Naive thymus-derived CD4-positive, alpha-beta T cell (primary cell): ENCODE results near the gene ARHGEF7. TPM values are rescaled to one million over a fixed set of nuclear protein-coding genes. Genes with fewer than 3 reads are reported as not detected.

Experiments
- ATAC-seq: fragments of 150-1000 bp; cut with Tn5 transposase; 2 replicates; pipeline ENCODE4 v1.10.0; 2021; ENCODE audit warnings: mild to moderate bottlenecking, moderate library complexity
- CTCF ChIA-PET: fragments of 350-600 bp; sonication (Branson Sonifier 250); formaldehyde crosslinking; loops from one replicate; lab custom pipeline; 2021; ENCODE audit warnings: antibody characterized with exemption; lab: Charles Lee
- POLR2A ChIA-PET: fragments of 350-600 bp; sonication (Branson Sonifier 250); formaldehyde crosslinking; loops from one replicate; lab custom pipeline; 2021; ENCODE audit warnings: antibody characterized with exemption, inconsistent platforms; lab: Charles Lee
- DNase-seq, 9 donors: peaks; one replicate each; pipeline versions ENCODE4 v3.0.0 to v3.0.0-alpha.2; 2020 to 2022; ENCODE audit warnings: mixed read lengths in 1 of 9
- H3K27ac ChIP-seq: one replicate; pipeline ENCODE4 v1.7.0; 2013; ENCODE audit warnings: mild to moderate bottlenecking, low read depth, low read length, moderate library complexity
- H3K27me3 ChIP-seq, 2 donors: one replicate each; pipeline ENCODE4 v1.7.0; 2013; ENCODE audit warnings: low read length in 2 of 2, mild to moderate bottlenecking in 2 of 2, moderate library complexity in 2 of 2; ENCODE audit not compliant: control insufficient read depth in 2 of 2, insufficient read depth in 2 of 2
- H3K36me3 ChIP-seq, 3 experiments: 1 replicate in 2 of 3; 2 replicates in 1 of 3; pipeline ENCODE4 v1.7.0; 2013; ENCODE audit warnings: low read length in 3 of 3, mild to moderate bottlenecking in 3 of 3, moderate library complexity in 1 of 3; ENCODE audit not compliant: insufficient read depth in 3 of 3, control insufficient read depth in 2 of 3
- H3K4me1 ChIP-seq, 2 donors: one replicate each; pipeline ENCODE4 v1.7.0; 2013; ENCODE audit warnings: low read length in 2 of 2, mild to moderate bottlenecking in 2 of 2, moderate library complexity in 1 of 2; ENCODE audit not compliant: control insufficient read depth in 2 of 2, insufficient read depth in 2 of 2
- H3K4me3 ChIP-seq: 2 replicates; pipeline ENCODE4 v1.7.0; 2013; ENCODE audit warnings: mild to moderate bottlenecking, low read length
- H3K9me3 ChIP-seq, 3 experiments: 1 replicate in 2 of 3; 2 replicates in 1 of 3; pipeline ENCODE4 v1.7.0; 2013; ENCODE audit warnings: low read length in 3 of 3; ENCODE audit not compliant: control insufficient read depth in 2 of 3
- H3K27ac Mint-ChIP-seq, 9 donors: one replicate each; pipeline ENCODE4 v1.8.0; 2020 to 2022; ENCODE audit warnings: mixed read lengths in 9 of 9, mild to moderate bottlenecking in 8 of 9, moderate library complexity in 5 of 9, inconsistent platforms in 2 of 9
- H3K27me3 Mint-ChIP-seq, 5 donors: one replicate each; pipeline ENCODE4 v1.8.0; 2021 to 2022; ENCODE audit warnings: mixed read lengths in 5 of 5, mild to moderate bottlenecking in 1 of 5
- H3K36me3 Mint-ChIP-seq, 5 donors: one replicate each; pipeline ENCODE4 v1.8.0; 2020 to 2022; ENCODE audit warnings: mixed read lengths in 5 of 5, mild to moderate bottlenecking in 3 of 5, inconsistent platforms in 1 of 5
- H3K4me1 Mint-ChIP-seq, 7 donors: one replicate each; pipeline ENCODE4 v1.8.0; 2020 to 2022; ENCODE audit warnings: mixed read lengths in 7 of 7, mild to moderate bottlenecking in 3 of 7, inconsistent platforms in 1 of 7
- H3K4me3 Mint-ChIP-seq, 10 donors: one replicate each; pipeline ENCODE4 v1.8.0; 2020 to 2022; ENCODE audit warnings: mild to moderate bottlenecking in 10 of 10, mixed read lengths in 10 of 10, moderate library complexity in 6 of 10, inconsistent platforms in 2 of 10
- H3K9me3 Mint-ChIP-seq, 11 donors: one replicate each; pipeline ENCODE4 v1.8.0; 2020 to 2022; ENCODE audit warnings: mixed read lengths in 11 of 11, mild to moderate bottlenecking in 4 of 11, inconsistent platforms in 1 of 11, moderate library complexity in 1 of 11
- intact Hi-C, 2 donors: fragments of 100-400 bp; cut with micrococcal nuclease; formaldehyde crosslinking; loops; one replicate each; pipeline ENCODE4 v1.15.1; 2023
- polyA plus RNA-seq, 2 donors: library from polyadenylated mRNA; unstranded; fragments of 300-500 nt; fragmentation: Illumina TruSeq; gene quantifications; one replicate each; pipeline ENCODE4 v1.2.3, GENCODE V29; 2021
- total RNA-seq, 6 experiments: library from RNA in 5 of 6; stranded (reverse) in 5 of 6; gene quantifications; 1 replicate in 5 of 6; 2 replicates in 1 of 6; pipeline ENCODE4 v1.2.3 and lab custom pipeline; 2021 to 2026

ARHGEF7 gene
- total and polyA plus RNA-seq, 7 experiments from 2014 or later, result 10.0 to 84.0 (median 76.7) TPM

DNA sequence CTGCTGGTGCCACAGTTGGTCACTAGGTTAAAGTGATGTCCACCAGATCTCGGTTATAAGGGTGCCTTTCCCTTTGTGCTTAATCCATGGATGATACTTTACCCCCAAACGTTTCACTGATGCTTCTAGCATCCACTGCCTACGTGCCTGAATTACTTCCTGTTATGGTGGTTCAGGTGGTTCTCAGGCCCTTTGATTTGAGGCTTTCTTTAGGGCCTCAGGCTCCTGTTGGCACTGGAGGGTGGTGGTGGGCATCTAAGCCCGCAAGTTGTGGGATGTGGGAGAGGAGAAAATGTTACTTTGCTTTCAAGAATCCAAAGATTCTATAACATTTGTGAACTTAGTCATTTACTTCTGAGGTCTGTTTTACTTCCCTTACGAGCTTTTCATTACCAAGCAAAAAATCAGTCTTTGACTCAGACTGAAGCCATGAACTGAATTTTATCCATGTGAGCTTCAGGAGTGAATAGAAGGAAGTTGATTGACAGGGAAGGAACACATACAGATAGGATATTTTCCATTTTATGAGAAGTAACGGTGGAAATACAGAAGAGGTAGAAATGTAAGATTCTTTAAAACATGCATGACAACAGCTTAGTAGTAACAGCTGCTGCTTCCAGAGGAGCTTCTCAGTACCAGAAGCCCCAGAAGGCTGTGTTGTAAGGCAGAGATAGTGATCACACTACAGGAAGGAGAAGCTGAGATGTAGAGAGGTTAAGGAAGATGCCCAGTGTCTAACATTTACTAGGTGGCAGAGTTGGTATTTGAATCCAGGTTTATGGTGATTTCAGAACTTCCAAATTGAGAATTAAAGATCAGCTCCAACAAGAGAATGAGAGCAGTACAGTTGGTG is 65.0 kb downstream of the ARHGEF7 start:
- Histone ChIP-seq H3K4me3 (no peak overlapping the region), H3K36me3 (no peaks in the 10 kb centered on the region), H3K27me3 (no peaks in the 10 kb centered on the region), H3K9me3 (no peaks in the 10 kb centered on the region), H3K4me1 (peaks cover 32 to 97% of the 10 kb centered on the region in 2 donors), H3K27ac (peak overlapping the region; percentile 53)
- Mint-ChIP-seq H3K4me1 (peaks cover 82 to 99% (median 90%) of the 10 kb centered on the region in 7 donors), H3K4me3 (peak overlapping the region; percentile 1 to 61 (median 34)), H3K27me3 (no peaks in the 10 kb centered on the region), H3K27ac (peak overlapping the region; percentile 43 to 96 (median 92)), H3K36me3 (peaks cover 0 to 52% (median 1%) of the 10 kb centered on the region in 5 donors), H3K9me3 (peaks cover 0 to 9% (median 0%) of the 10 kb centered on the region in 11 donors)
- DNase-seq, result peak in 5 of 9 donors; percentile 39 to 43 (median 42)
- CTCF ChIA-PET, result interaction anchor here (0.6 to 2.7 kb wide), 3 partner anchors 9 to 112 kb away, joined by 3 to 7 read pairs (median 4); no protein-coding TSS in a partner anchor
- POLR2A ChIA-PET, result interaction anchor here (0.9 to 1.5 kb wide), 5 partner anchors 8 to 465 kb away, joined by 3 to 4 read pairs (median 3); no protein-coding TSS in a partner anchor
- ATAC-seq, result no peak
- intact Hi-C loops, result loop anchor here (1.0 to 10.0 kb wide), 3 partner anchors 9 to 565 kb away; partner anchors contain the start of genes ING1 (in 1 of the 2) and NAXD (in 1 of the 2)

DNA sequence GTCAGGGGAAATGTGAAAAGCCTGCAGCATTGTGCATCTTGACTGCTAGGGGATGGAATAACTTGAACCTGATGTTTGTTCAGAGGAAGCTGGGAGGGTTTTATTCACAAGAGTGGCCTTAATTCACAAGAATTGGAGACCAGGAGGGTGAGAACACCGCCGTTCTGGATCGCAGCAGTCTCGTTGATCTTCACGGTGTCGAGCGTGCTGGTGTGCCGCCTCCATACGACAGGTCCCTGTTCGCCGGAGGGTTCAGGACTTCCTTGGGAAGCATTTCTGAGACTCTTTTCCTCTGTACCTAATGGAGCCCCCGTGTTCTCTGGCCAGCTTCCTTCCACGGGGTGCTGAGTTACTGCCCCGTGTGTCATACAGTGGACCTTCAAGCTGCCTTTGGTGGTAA is 66.9 kb downstream of the ARHGEF7 start:
- Histone ChIP-seq H3K4me1 (peaks cover 38 to 97% of the 10 kb centered on the region in 2 donors), H3K9me3 (no peaks in the 10 kb centered on the region), H3K27me3 (no peaks in the 10 kb centered on the region), H3K4me3 (no peak overlapping the region), H3K27ac (no peak overlapping the region), H3K36me3 (no peaks in the 10 kb centered on the region)
- no peaks in the 10 kb centered on the region for H3K27me3 Mint-ChIP-seq
- peaks cover 81 to 99% (median 92%) of the 10 kb centered on the region in 7 donors for H3K4me1 Mint-ChIP-seq
- ChIA-PET CTCF (interaction anchor here (0.6 to 2.7 kb wide), 3 partner anchors 13 to 114 kb away, joined by 3 to 7 read pairs (median 3); no protein-coding TSS in a partner anchor), POLR2A (interaction anchor here (1.0 kb wide), 1 partner anchor 26 kb away, joined by 4 read pairs; no protein-coding TSS in a partner anchor)
- ATAC-seq, result no peak
- DNase-seq, result no peak
- peaks cover 0 to 41% (median 0%) of the 10 kb centered on the region in 5 donors for H3K36me3 Mint-ChIP-seq
- H3K4me3 Mint-ChIP-seq, result peak overlapping the region in 2 of 10 donors; percentile 6 to 47
- intact Hi-C loops, result loop anchor here (10.0 kb wide), 2 partner anchors 467 to 567 kb away; partner anchors contain the start of genes ING1 (in 1 of the 2) and NAXD (in 1 of the 2)
- no peaks in the 10 kb centered on the region for H3K9me3 Mint-ChIP-seq
- peak overlapping the region in 8 of 9 donors; percentile 16 to 98 (median 92) for H3K27ac Mint-ChIP-seq

DNA sequence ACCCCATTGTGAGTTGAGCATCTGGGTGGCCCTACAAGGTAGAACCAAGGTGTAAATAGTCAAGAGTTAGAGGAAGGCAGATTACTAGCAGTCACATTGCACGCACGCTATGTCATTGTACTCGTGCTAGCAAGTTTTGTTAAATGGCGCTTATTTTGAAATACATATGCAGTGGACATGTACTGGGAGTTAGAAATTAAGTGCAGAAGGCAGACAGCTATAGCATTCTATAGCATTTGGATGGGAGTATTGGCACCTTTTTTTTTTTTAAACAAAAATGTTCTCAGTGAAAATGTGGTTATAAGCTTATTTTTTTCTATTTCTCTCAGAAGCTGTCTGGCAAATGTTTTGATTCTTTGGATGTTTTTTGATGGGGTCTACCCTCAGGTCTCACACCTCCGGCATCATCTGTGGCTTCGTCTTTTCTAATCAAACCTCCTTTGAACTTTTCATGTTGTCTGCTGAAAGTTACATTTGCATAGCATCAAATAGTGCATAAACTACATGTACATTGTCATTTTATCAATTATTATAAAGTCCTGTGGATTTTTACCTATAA is 68.1 kb downstream of the ARHGEF7 start:
- H3K27me3 Mint-ChIP-seq, result no peaks in the 10 kb centered on the region
- Histone ChIP-seq H3K27me3 (no peaks in the 10 kb centered on the region), H3K27ac (peak overlapping the region; percentile 62), H3K9me3 (no peaks in the 10 kb centered on the region), H3K4me1 (peaks cover 44 to 95% of the 10 kb centered on the region in 2 donors), H3K36me3 (no peaks in the 10 kb centered on the region), H3K4me3 (no peak overlapping the region)
- peaks cover 81 to 99% (median 92%) of the 10 kb centered on the region in 7 donors for H3K4me1 Mint-ChIP-seq
- intact Hi-C loops, result loop anchor here (10.0 kb wide), 2 partner anchors 468 to 568 kb away; partner anchors contain the start of genes ING1 (in 1 of the 2) and NAXD (in 1 of the 2)
- H3K27ac Mint-ChIP-seq, result peak overlapping the region in 8 of 9 donors; percentile 86 to 98 (median 94)
- CTCF ChIA-PET, result no interaction called here
- POLR2A ChIA-PET, result interaction anchor here (0.7 to 1.1 kb wide), 3 partner anchors 18 to 26 kb away, joined by 3 to 4 read pairs (median 3); no protein-coding TSS in a partner anchor
- DNase-seq, result peak in 7 of 9 donors; percentile 36 to 78 (median 66)
- ATAC-seq, result peak; percentile 60
- H3K36me3 Mint-ChIP-seq, result peaks cover 0 to 40% (median 0%) of the 10 kb centered on the region in 5 donors
- no peaks in the 10 kb centered on the region for H3K9me3 Mint-ChIP-seq
- peak overlapping the region in 8 of 10 donors; percentile 47 to 85 (median 82) for H3K4me3 Mint-ChIP-seq

DNA sequence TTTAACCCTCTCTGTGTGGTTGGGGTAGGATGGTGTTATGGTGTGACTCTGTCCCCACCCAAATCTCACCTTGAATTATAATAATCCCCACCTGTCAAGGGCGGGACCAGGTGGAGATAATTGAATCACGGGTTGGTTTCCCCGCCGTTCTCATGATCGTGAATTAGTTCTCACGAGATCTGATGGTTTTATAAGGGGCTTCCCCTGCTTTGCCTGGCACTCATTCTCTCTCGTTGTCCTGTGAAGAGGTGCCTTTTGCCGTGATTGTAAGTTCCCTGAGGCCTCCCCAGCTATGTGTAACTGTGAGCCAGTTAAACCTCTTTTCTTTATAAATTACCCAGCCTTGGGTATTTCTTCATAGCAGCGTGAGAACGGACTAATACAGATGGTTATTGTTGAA is 68.8 kb downstream of the ARHGEF7 start:
- H3K36me3 ChIP-seq, result no peaks in the 10 kb centered on the region
- no peak for DNase-seq
- peak overlapping the region; percentile 62 for H3K27ac ChIP-seq
- CTCF ChIA-PET, result no interaction called here
- H3K27me3 ChIP-seq, result no peaks in the 10 kb centered on the region
- H3K4me3 ChIP-seq, result peak overlapping the region; percentile 22
- Mint-ChIP-seq H3K27ac (peak overlapping the region; percentile 84 to 98 (median 93)), H3K4me1 (peaks cover 84 to 99% (median 93%) of the 10 kb centered on the region in 7 donors), H3K36me3 (peaks cover 0 to 36% (median 0%) of the 10 kb centered on the region in 5 donors), H3K9me3 (no peaks in the 10 kb centered on the region), H3K4me3 (peak overlapping the region; percentile 65 to 88 (median 82)), H3K27me3 (no peaks in the 10 kb centered on the region)
- ATAC-seq, result no peak
- peaks cover 52 to 96% of the 10 kb centered on the region in 2 donors for H3K4me1 ChIP-seq
- no peaks in the 10 kb centered on the region for H3K9me3 ChIP-seq
- POLR2A ChIA-PET, result interaction anchor here (1.0 kb wide), 1 partner anchor 28 kb away, joined by 4 read pairs; no protein-coding TSS in a partner anchor
- intact Hi-C loops, result loop anchor here (1.0 to 10.0 kb wide), 4 partner anchors 31 to 569 kb away; partner anchors contain the start of genes ING1 (in 1 of the 2) and NAXD (in 1 of the 2)

DNA sequence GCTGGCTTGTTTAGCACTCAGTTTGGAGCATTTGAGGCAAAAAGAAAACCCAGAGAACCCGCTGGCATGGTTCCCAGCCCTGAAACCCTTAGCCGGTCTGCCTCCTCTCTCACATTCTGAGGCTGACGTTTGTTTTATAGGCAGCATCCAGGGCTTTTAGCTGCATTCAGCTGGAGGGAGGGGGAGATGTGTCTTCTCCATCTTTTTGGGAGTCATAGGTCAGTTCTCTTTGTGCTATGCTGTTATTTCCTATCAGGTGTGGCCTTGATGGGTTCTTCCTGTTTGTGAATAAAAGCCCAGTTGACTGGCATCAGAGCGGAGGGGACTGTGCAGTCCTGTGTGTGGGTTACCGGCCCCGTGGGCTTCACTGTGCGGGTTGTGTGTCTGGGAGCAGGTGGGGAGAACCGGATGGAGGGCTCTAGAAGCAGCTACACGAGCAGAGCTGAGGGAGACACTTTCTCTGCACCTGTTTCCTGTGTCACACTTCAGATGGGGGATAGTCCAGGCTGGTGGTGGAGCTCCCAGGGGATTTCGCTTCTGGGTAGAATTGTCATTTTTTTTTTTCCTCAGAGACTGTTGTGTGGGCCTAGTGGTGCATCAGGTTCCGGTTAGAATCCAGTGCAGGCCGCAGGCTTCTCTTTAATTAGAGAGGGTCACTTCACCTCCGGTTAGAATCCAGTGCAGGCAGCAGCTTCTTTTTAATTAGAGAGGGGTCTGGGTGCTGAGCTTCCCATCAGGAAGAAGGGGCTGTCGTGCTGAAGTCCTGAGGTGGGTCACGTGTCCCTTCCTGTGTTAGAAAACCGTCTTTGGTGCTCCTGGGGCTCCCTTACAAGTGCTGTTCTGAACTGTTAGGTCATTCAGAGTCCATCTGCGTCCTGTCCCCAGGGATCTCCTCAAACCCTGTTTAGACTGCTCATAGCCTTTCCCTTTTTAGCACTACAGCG is 69.6 kb downstream of the ARHGEF7 start:
- Mint-ChIP-seq H3K9me3 (peaks cover 0 to 2% (median 0%) of the 10 kb centered on the region in 11 donors), H3K27me3 (no peaks in the 10 kb centered on the region), H3K4me3 (peak overlapping the region; percentile 65 to 88 (median 82)), H3K36me3 (peaks cover 0 to 39% (median 0%) of the 10 kb centered on the region in 5 donors), H3K4me1 (peaks cover 84 to 100% (median 95%) of the 10 kb centered on the region in 7 donors), H3K27ac (peak overlapping the region; percentile 84 to 98 (median 93))
- peak overlapping the region; percentile 22 for H3K4me3 ChIP-seq
- intact Hi-C loops, result loop anchor here (1.0 to 10.0 kb wide), 4 partner anchors 31 to 570 kb away; partner anchors contain the start of genes ING1 (in 1 of the 2) and NAXD (in 1 of the 2)
- CTCF ChIA-PET, result interaction anchor here (0.8 to 0.9 kb wide), 2 partner anchors 27 to 31 kb away, joined by 3 read pairs; no protein-coding TSS in a partner anchor
- H3K4me1 ChIP-seq, result peaks cover 50 to 92% of the 10 kb centered on the region in 2 donors
- peak; percentile 67 for ATAC-seq
- peak in 7 of 9 donors; percentile 52 to 68 (median 55) for DNase-seq
- H3K9me3 ChIP-seq, result no peaks in the 10 kb centered on the region
- POLR2A ChIA-PET, result interaction anchor here (0.5 to 1.3 kb wide), 11 partner anchors 10 to 1444 kb away, joined by 3 to 10 read pairs (median 4); no protein-coding TSS in a partner anchor
- peak overlapping the region; percentile 62 for H3K27ac ChIP-seq
- no peaks in the 10 kb centered on the region for H3K36me3 ChIP-seq
- H3K27me3 ChIP-seq, result no peaks in the 10 kb centered on the region
